Superior temporal gyrus (tissue), 1 donor: ENCODE data around the gene DOC2B.
"Not testable (repeated sequence)": the region's sequence is repeated elsewhere in the genome, so short reads cannot be mapped to it uniquely, and the experiment has no call there.

Source experiments
- DNase-seq: peaks from one replicate; pipeline ENCODE4 v3.0.0-alpha.2; 2016; ENCODE audit errors: extremely low spot score

Gene DOC2B

GRCh38 chr17:145671-146541, 35.5 kb downstream of the DOC2B start:
- DNase-seq, result no peak

GRCh38 chr17:144936-145670, 36.3 kb downstream of the DOC2B start:
- DNase-seq, result no peak

- DNase-seq, result peak; percentile 71
Measured at GRCh38 chr17:143785-144281, 37.6 kb downstream of the DOC2B start.

- DNase-seq, result no peak
Measured at GRCh38 chr17:142876-143784, 38.3 kb downstream of the DOC2B start.

- no peak for DNase-seq
Measured at GRCh38 chr17:142102-142661, 39.3 kb downstream of the DOC2B start.

GRCh38 chr17:139401-140205, 41.8 kb downstream of the DOC2B start:
- DNase-seq, result not testable (repeated sequence)

- DNase-seq, result not testable (repeated sequence)
Measured at GRCh38 chr17:137166-137807, 44.2 kb downstream of the DOC2B start, which contains the start of gene SCGB1C2. SCGB1C2 (plus strand) TSS chr17:137569; CDS start chr17:137591, 22 bp downstream.

GRCh38 chr17:136531-136930, 44.9 kb downstream of the DOC2B start:
- DNase-seq, result not testable (repeated sequence)

- DNase-seq, result not testable (repeated sequence)
Measured at GRCh38 chr17:135895-136294, 45.6 kb downstream of the DOC2B start.

- not testable (repeated sequence) for DNase-seq
Measured at GRCh38 chr17:135022-135421, 46.4 kb downstream of the DOC2B start.

- DNase-seq, result not testable (repeated sequence)
Measured at GRCh38 chr17:134332-134785, 47.1 kb downstream of the DOC2B start.

GRCh38 chr17:133932-134331, 47.5 kb downstream of the DOC2B start:
- DNase-seq, result not testable (repeated sequence)

GRCh38 chr17:118339-118917, 63.0 kb downstream of the DOC2B start:
- DNase-seq, result not testable (repeated sequence)

- DNase-seq, result peak; percentile 2
Measured at GRCh38 chr17:113111-113510, 68.3 kb downstream of the DOC2B start.
